Uterus (tissue), 2 donors: ENCODE results near the gene FAM83B.

Source experiments
- POLR2A ChIP-seq, 2 donors: fragments of 450-650 bp; IDR thresholded peaks; one replicate each; pipeline ENCODE4 v1.6.1; 2016; ENCODE audit warnings: antibody characterized with exemption in 2 of 2, mild to moderate bottlenecking in 1 of 2, moderate library complexity in 1 of 2
- TF ChIP-seq, protein P1 (sequence below), 4 experiments: fragments of 200-600 bp in 2 of 4; fragments of 450-650 bp in 2 of 4; sonication (generic) in 2 of 4; IDR thresholded peaks; one replicate each; pipeline ENCODE4 v1.5.1; 2016 to 2019; ENCODE audit warnings: antibody characterized with exemption in 4 of 4, mild to moderate bottlenecking in 2 of 4, moderate library complexity in 1 of 4

DNA sequence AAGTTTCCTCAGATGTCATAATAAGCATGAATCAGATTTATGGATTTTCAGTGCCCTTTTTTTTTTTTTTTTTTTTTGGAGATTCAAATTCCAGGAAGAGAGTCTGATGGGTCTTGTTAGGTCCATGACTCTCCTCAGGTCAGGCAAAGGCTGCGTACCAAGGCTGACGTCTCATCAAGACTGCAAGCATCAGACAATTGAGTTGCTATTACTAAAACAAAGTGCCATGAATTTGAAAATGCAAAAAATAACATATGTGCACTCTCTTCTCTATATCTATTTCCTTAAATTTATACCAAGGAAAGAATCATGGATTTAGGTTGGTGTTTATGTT is 134.7 kb downstream of the FAM83B start:
- TF ChIP-seq, protein P1, sequence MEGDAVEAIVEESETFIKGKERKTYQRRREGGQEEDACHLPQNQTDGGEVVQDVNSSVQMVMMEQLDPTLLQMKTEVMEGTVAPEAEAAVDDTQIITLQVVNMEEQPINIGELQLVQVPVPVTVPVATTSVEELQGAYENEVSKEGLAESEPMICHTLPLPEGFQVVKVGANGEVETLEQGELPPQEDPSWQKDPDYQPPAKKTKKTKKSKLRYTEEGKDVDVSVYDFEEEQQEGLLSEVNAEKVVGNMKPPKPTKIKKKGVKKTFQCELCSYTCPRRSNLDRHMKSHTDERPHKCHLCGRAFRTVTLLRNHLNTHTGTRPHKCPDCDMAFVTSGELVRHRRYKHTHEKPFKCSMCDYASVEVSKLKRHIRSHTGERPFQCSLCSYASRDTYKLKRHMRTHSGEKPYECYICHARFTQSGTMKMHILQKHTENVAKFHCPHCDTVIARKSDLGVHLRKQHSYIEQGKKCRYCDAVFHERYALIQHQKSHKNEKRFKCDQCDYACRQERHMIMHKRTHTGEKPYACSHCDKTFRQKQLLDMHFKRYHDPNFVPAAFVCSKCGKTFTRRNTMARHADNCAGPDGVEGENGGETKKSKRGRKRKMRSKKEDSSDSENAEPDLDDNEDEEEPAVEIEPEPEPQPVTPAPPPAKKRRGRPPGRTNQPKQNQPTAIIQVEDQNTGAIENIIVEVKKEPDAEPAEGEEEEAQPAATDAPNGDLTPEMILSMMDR (IDR thresholded peaks at IDR 0.05) = no peak
- TF ChIP-seq POLR2A (IDR thresholded peaks at IDR 0.05) = no peak
